Lower leg skin (tissue), 4 donors: ENCODE measurements around the gene PDXP. TPM values are rescaled to one million over a fixed set of nuclear protein-coding genes. Genes with fewer than 3 reads are reported as not detected.

Experiments
- DNase-seq, 2 donors: peaks; one replicate each; pipeline ENCODE4 v3.0.0-alpha.2; 2019; ENCODE audit warnings: low spot score in 2 of 2
- H3K4me3 ChIP-seq: fragments of 200-600 bp; sonication (generic); 2 replicates; pipeline ENCODE4 v1.5.1; 2017; ENCODE audit warnings: mild to moderate bottlenecking, low read depth; ENCODE audit not compliant: poor library complexity, severe bottlenecking
- CTCF ChIP-seq, 3 donors: fragments of 450-650 bp; IDR thresholded peaks; one replicate each; pipeline ENCODE4 v1.5.1; 2016; ENCODE audit warnings: antibody characterized with exemption in 3 of 3, mild to moderate bottlenecking in 3 of 3, moderate library complexity in 2 of 3
- POLR2A ChIP-seq, 2 donors: fragments of 450-650 bp; IDR thresholded peaks; one replicate each; pipeline ENCODE4 v1.6.1; 2016 to 2017; ENCODE audit warnings: antibody characterized with exemption in 2 of 2, mild to moderate bottlenecking in 1 of 2, moderate library complexity in 1 of 2
- WGBS, 2 donors: methylation state at CpG; one replicate each; pipeline ENCODE4 v1.1.5; 2018; 5-methylcytosine and 5-hydroxymethylcytosine counted together
- intact Hi-C: fragments of 100-400 bp; cut with DNase I; formaldehyde crosslinking; loops from one replicate; pipeline ENCODE4 v1.15.0; 2023; ENCODE audit warnings: low total_unique reads
- total RNA-seq, 4 donors: library from RNA; depleted of rRNA; stranded (reverse); fragments of >200 nt; gene quantifications; one replicate each; pipeline ENCODE4 v1.1.0, GENCODE V29; 2016

The PDXP gene
- total RNA-seq, 4 donors from 2014 or later, result 1.8 to 4.6 (median 3.2) TPM

- DNase-seq, result no peak
- intact Hi-C loops, result no loop called here
- no peak for TF ChIP-seq CTCF (IDR thresholded peaks at IDR 0.05)
- TF ChIP-seq POLR2A (IDR thresholded peaks at IDR 0.05), result no peak
- H3K4me3 ChIP-seq, result no peak overlapping the region
- 32 to 37% methylated on average over 8 of the region's 8 CpGs for WGBS, 2 donors
These were observed 24.1 kb upstream of the PDXP start for GRCh38 chr22:37634417-37634924.

GRCh38 chr22:37635157-37635556 lies 23.4 kb upstream of the PDXP start:
- intact Hi-C loops, result no loop called here
- DNase-seq, result no peak
- TF ChIP-seq CTCF (IDR thresholded peaks at IDR 0.05) (no peak), POLR2A (IDR thresholded peaks at IDR 0.05) (no peak)
- H3K4me3 ChIP-seq, result no peak overlapping the region
- WGBS, 2 donors, result 91 to 97% methylated on average over 7 of the region's 7 CpGs

GRCh38 chr22:37636186-37636948 lies 22.2 kb upstream of the PDXP start:
- TF ChIP-seq CTCF (IDR thresholded peaks at IDR 0.05) (no peak), POLR2A (IDR thresholded peaks at IDR 0.05) (no peak)
- H3K4me3 ChIP-seq, result no peak overlapping the region
- WGBS, 2 donors, result 54 to 55% methylated on average over 6 of the region's 6 CpGs
- intact Hi-C loops, result no loop called here
- DNase-seq, result no peak

- WGBS, 2 donors, result 73 to 86% methylated on average over 2 to 3 of the region's 3 CpGs
- intact Hi-C loops, result no loop called here
- DNase-seq, result no peak
- no peak overlapping the region for H3K4me3 ChIP-seq
- no peak for TF ChIP-seq POLR2A (IDR thresholded peaks at IDR 0.05)
- TF ChIP-seq CTCF (IDR thresholded peaks at IDR 0.05), result no peak
These were observed 21.6 kb upstream of the PDXP start for GRCh38 chr22:37636949-37637273.

- intact Hi-C loops, result no loop called here
- 30 to 39% methylated on average over 11 of the region's 11 CpGs for WGBS, 2 donors
- no peak for DNase-seq
- no peak overlapping the region for H3K4me3 ChIP-seq
- TF ChIP-seq CTCF (IDR thresholded peaks at IDR 0.05) (no peak), POLR2A (IDR thresholded peaks at IDR 0.05) (no peak)
These were observed 20.0 kb upstream of the PDXP start for GRCh38 chr22:37638391-37639069.
